Activated CD4-positive, alpha-beta T cell treated with anti-CD3 and anti-CD28 coated beads for 36 hours (primary cell): Measurements from ENCODE around the gene RNPS1. TPM values are rescaled to one million over a fixed set of nuclear protein-coding genes. Genes with fewer than 3 reads are reported as not detected.

Source experiments
- ATAC-seq: fragments of 200-7000 bp; cut with Tn5 transposase; one replicate; pipeline ENCODE4 v1.10.0; 2021; ENCODE audit warnings: mild to moderate bottlenecking, moderate library complexity
- CTCF ChIA-PET: fragments of 350-600 bp; sonication (Branson Sonifier 250); formaldehyde crosslinking; loops from one replicate; lab custom pipeline; 2021; ENCODE audit warnings: antibody characterized with exemption; lab: Charles Lee
- POLR2A ChIA-PET: fragments of 350-600 bp; sonication (Branson Sonifier 250); formaldehyde crosslinking; loops from one replicate; lab custom pipeline; 2021; ENCODE audit warnings: antibody characterized with exemption, inconsistent platforms; lab: Charles Lee
- DNase-seq: peaks from one replicate; pipeline ENCODE4 v3.0.0-alpha.2; 2020
- H3K27ac Mint-ChIP-seq: one replicate; pipeline ENCODE4 v1.8.0; 2021; ENCODE audit warnings: mixed read lengths
- H3K27me3 Mint-ChIP-seq: one replicate; pipeline ENCODE4 v1.8.0; 2021; ENCODE audit warnings: mixed read lengths
- H3K36me3 Mint-ChIP-seq: one replicate; pipeline ENCODE4 v1.8.0; 2021; ENCODE audit warnings: low read depth, mixed read lengths
- H3K4me1 Mint-ChIP-seq: one replicate; pipeline ENCODE4 v1.8.0; 2021; ENCODE audit warnings: mixed read lengths
- H3K4me3 Mint-ChIP-seq: one replicate; pipeline ENCODE4 v1.8.0; 2021; ENCODE audit warnings: mild to moderate bottlenecking, moderate library complexity, mixed read lengths
- H3K9me3 Mint-ChIP-seq: one replicate; pipeline ENCODE4 v1.8.0; 2021; ENCODE audit warnings: low read depth, mixed read lengths
- intact Hi-C, 2 experiments: fragments of 100-400 bp; cut with DNase I in 1 of 2; cut with micrococcal nuclease in 1 of 2; formaldehyde crosslinking; loops; one replicate each; pipeline versions ENCODE4 v1.14.2 to v1.15.1; 2022 to 2024; cut with DNase I, micrococcal nuclease
- total RNA-seq, 2 experiments: library from RNA; stranded (reverse); gene quantifications; one replicate each; pipeline ENCODE4 v1.2.3, GENCODE V29; 2021

RNPS1 gene
- total RNA-seq, 2 experiments from 2014 or later, result 327 to 445 TPM

GRCh38 chr16:2292221-2292620, 24.3 kb upstream of the RNPS1 start:
- ATAC-seq (no peak), DNase-seq (no peak)
- no peak overlapping the region for H3K4me3 Mint-ChIP-seq
- intact Hi-C loops, result no loop called here
- ChIA-PET POLR2A (interaction anchor here (0.6 kb wide), 1 partner anchor 124 kb away, joined by 4 read pairs; no protein-coding TSS in a partner anchor), CTCF (no interaction called here)
- no peaks in the 10 kb centered on the region for H3K4me1 Mint-ChIP-seq
- H3K27me3 Mint-ChIP-seq, result no peaks in the 10 kb centered on the region
- no peaks in the 10 kb centered on the region for H3K36me3 Mint-ChIP-seq
- no peak overlapping the region for H3K27ac Mint-ChIP-seq
- H3K9me3 Mint-ChIP-seq, result no peaks in the 10 kb centered on the region

GRCh38 chr16:2289282-2289681, 21.4 kb upstream of the RNPS1 start:
- DNase-seq, result no peak
- Mint-ChIP-seq H3K27ac (no peak overlapping the region), H3K27me3 (no peaks in the 10 kb centered on the region), H3K4me1 (no peaks in the 10 kb centered on the region), H3K9me3 (no peaks in the 10 kb centered on the region), H3K4me3 (no peak overlapping the region), H3K36me3 (no peaks in the 10 kb centered on the region)
- ChIA-PET CTCF (interaction anchor here (0.6 kb wide), 1 partner anchor 423 kb away, joined by 3 read pairs; no protein-coding TSS in a partner anchor), POLR2A (interaction anchor here (0.6 kb wide), 1 partner anchor 256 kb away, joined by 6 read pairs; no protein-coding TSS in a partner anchor)
- no peak for ATAC-seq
- intact Hi-C loops, result no loop called here

DNA sequence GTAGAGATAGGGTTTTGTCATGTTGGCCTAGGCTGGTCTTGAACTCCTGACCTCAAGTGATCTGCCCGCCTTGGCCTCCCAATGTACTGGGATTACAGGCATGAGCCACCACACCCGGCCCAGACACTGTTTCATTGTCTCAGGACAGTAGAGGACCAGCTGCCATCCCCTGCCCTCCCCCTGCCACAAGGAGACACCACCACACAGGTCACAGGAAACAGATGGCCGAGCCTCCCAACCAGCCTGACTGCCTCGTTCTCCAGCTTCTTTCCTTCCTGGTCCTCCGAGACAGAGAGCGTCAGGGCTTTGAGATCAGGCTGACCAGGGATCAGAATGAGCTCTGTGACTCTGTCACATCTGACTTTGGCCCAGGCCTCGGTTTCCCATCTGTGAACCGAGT, 20.8 kb upstream of the RNPS1 start:
- POLR2A ChIA-PET, result interaction anchor here (0.6 kb wide), 1 partner anchor 257 kb away, joined by 6 read pairs; no protein-coding TSS in a partner anchor
- CTCF ChIA-PET, result interaction anchor here (0.6 to 2.4 kb wide), 2 partner anchors 8 to 48 kb away, joined by 3 to 6 read pairs; no protein-coding TSS in a partner anchor
- DNase-seq (no peak), ATAC-seq (no peak)
- intact Hi-C loops, result no loop called here
- no peaks in the 10 kb centered on the region for H3K9me3 Mint-ChIP-seq
- no peaks in the 10 kb centered on the region for H3K4me1 Mint-ChIP-seq
- H3K4me3 Mint-ChIP-seq, result no peak overlapping the region
- H3K27ac Mint-ChIP-seq, result no peak overlapping the region
- no peaks in the 10 kb centered on the region for H3K36me3 Mint-ChIP-seq
- no peaks in the 10 kb centered on the region for H3K27me3 Mint-ChIP-seq

- POLR2A ChIA-PET, result no interaction called here
- no peak overlapping the region for H3K27ac Mint-ChIP-seq
- ATAC-seq, result no peak
- intact Hi-C loops, result no loop called here
- H3K4me3 Mint-ChIP-seq, result no peak overlapping the region
- H3K27me3 Mint-ChIP-seq, result no peaks in the 10 kb centered on the region
- no peaks in the 10 kb centered on the region for H3K36me3 Mint-ChIP-seq
- CTCF ChIA-PET, result interaction anchor here (0.6 to 2.4 kb wide), 2 partner anchors 8 to 49 kb away, joined by 3 to 6 read pairs; no protein-coding TSS in a partner anchor
- no peaks in the 10 kb centered on the region for H3K9me3 Mint-ChIP-seq
- no peaks in the 10 kb centered on the region for H3K4me1 Mint-ChIP-seq
- DNase-seq, result no peak
Observed at GRCh38 chr16:2287916-2288547, 20.1 kb upstream of the RNPS1 start.

DNA sequence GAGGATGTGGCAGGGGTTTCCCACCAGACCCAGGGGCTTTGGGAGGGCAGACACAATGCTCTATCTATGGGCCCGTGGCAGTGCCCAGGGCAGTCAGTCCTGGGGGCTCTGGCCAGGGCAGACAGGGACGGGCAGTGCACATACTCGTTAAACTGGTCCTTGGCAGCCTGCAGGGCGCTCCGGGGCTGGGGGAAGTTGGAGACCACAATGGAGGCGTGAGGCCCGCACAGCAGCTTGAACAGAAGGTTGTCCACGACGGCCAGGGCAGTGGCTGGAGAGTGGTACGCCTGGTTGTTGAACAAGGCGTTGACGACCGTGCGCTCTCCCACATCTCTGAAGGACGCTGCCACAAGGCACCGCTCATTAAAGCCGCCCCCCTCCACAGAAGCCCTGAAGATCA, 18.6 kb upstream of the RNPS1 start:
- Mint-ChIP-seq H3K9me3 (no peaks in the 10 kb centered on the region), H3K4me3 (no peak overlapping the region), H3K36me3 (no peaks in the 10 kb centered on the region), H3K27ac (no peak overlapping the region), H3K4me1 (no peaks in the 10 kb centered on the region), H3K27me3 (no peaks in the 10 kb centered on the region)
- no peak for ATAC-seq
- POLR2A ChIA-PET, result no interaction called here
- intact Hi-C loops, result no loop called here
- CTCF ChIA-PET, result interaction anchor here (2.4 kb wide), 1 partner anchor 10 kb away, joined by 6 read pairs; no protein-coding TSS in a partner anchor
- no peak for DNase-seq

DNA sequence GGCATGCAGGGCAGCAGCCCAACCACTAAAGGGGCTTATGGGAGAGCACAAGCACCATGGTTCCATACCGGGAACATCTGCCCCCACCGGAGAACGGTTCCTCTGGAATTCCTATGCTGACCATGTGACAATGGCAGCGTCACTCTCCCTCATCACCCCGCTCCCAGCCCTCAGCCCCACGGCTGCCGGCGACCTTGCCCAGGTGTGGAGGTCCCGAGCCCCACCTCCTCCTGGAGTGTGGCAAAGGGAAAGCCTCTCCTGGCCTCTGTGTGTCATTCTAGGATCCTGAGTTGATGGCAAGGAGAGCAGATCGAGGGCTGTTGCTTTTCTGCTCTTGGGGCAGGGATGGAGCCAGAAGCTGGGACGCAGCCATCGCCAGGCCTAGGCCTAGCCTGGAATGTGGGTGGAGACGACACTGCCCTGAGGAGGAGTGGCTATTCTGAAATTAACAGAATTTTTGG, 17.8 kb upstream of the RNPS1 start:
- ATAC-seq, result no peak
- intact Hi-C loops, result no loop called here
- no peaks in the 10 kb centered on the region for H3K36me3 Mint-ChIP-seq
- no peaks in the 10 kb centered on the region for H3K9me3 Mint-ChIP-seq
- no peak overlapping the region for H3K27ac Mint-ChIP-seq
- H3K4me3 Mint-ChIP-seq, result no peak overlapping the region
- DNase-seq, result no peak
- POLR2A ChIA-PET, result no interaction called here
- no peaks in the 10 kb centered on the region for H3K4me1 Mint-ChIP-seq
- CTCF ChIA-PET, result no interaction called here
- no peaks in the 10 kb centered on the region for H3K27me3 Mint-ChIP-seq

- H3K27ac Mint-ChIP-seq, result no peak overlapping the region
- no peaks in the 10 kb centered on the region for H3K27me3 Mint-ChIP-seq
- no peaks in the 10 kb centered on the region for H3K36me3 Mint-ChIP-seq
- DNase-seq (no peak), ATAC-seq (no peak)
- POLR2A ChIA-PET, result no interaction called here
- H3K9me3 Mint-ChIP-seq, result no peaks in the 10 kb centered on the region
- intact Hi-C loops, result no loop called here
- H3K4me3 Mint-ChIP-seq, result no peak overlapping the region
- no peaks in the 10 kb centered on the region for H3K4me1 Mint-ChIP-seq
- CTCF ChIA-PET, result no interaction called here
Observed at GRCh38 chr16:2284797-2285576, 17.1 kb upstream of the RNPS1 start.

GRCh38 chr16:2284001-2284770, 16.3 kb upstream of the RNPS1 start:
- Mint-ChIP-seq H3K27ac (no peak overlapping the region), H3K9me3 (no peaks in the 10 kb centered on the region), H3K27me3 (no peaks in the 10 kb centered on the region), H3K4me3 (no peak overlapping the region), H3K4me1 (no peaks in the 10 kb centered on the region), H3K36me3 (no peaks in the 10 kb centered on the region)
- ATAC-seq, result no peak
- ChIA-PET CTCF (no interaction called here), POLR2A (no interaction called here)
- DNase-seq, result no peak
- intact Hi-C loops, result no loop called here

- Mint-ChIP-seq H3K27me3 (no peaks in the 10 kb centered on the region), H3K27ac (no peak overlapping the region), H3K4me1 (no peaks in the 10 kb centered on the region), H3K9me3 (no peaks in the 10 kb centered on the region), H3K36me3 (no peaks in the 10 kb centered on the region), H3K4me3 (no peak overlapping the region)
- DNase-seq (no peak), ATAC-seq (no peak)
- ChIA-PET POLR2A (no interaction called here), CTCF (no interaction called here)
- intact Hi-C loops, result no loop called here
Observed at GRCh38 chr16:2282866-2283555, 15.1 kb upstream of the RNPS1 start.

DNA sequence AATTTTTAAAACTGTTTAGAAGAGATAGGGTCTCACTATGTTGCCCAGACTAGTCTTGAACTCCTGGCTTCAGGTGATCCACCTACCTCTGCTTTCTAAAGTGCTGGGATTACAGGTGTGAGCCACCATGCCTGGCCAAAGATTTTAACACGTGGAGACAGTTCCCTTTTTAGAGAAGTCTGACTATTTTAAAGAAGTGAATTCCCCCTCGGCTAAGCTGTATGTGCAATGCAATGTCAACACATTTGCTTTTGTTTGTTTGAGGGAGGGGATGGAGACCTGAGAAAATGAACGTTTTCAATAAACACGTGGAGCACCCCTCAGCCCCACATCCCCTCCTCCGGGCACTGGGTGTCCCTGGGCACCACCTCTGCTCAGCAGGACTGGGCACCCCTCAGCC, 14.3 kb upstream of the RNPS1 start:
- Mint-ChIP-seq H3K36me3 (no peaks in the 10 kb centered on the region), H3K9me3 (no peaks in the 10 kb centered on the region), H3K4me1 (no peaks in the 10 kb centered on the region), H3K4me3 (no peak overlapping the region), H3K27ac (no peak overlapping the region), H3K27me3 (no peaks in the 10 kb centered on the region)
- intact Hi-C loops, result no loop called here
- ChIA-PET POLR2A (interaction anchor here (0.6 kb wide), 1 partner anchor 193 kb away, joined by 3 read pairs; the partner anchor contains the start of gene TBC1D24), CTCF (no interaction called here)
- ATAC-seq (no peak), DNase-seq (no peak)
